Measurements from ENCODE around the gene GPATCH2.
"Not testable (repeated sequence)": the region's sequence is repeated elsewhere in the genome, so short reads cannot be mapped to it uniquely, and the experiment has no call there.

GPATCH2 gene

DNA sequence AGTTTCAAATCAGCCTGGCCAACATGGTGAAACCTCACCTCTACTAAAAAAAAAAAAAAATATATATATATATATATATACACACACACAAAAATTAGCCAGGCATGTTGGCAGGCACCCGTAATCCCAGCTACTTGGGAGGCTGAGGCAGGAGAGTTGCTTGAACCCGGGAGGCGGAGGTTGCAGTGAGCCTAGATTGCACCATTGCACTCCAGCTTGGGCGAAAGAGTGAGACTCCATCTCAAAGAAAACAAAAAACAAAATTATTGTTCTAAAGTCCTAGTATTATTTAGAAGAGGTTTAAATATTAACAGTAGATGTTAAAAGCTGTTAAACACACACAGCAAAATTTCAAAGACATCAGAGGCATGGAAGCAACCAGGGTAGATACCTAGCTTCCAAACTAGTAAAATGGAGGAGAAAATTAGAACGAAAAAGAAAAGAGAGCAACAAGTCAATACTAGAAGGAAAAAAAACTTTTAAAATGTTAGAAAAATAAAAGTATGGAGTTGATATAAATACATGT is 46.5 kb downstream of the GPATCH2 start:
- in situ Hi-C loops (cut with MboI; ENCODE audit: low sequenced_read_pairs), result not testable (repeated sequence)

DNA sequence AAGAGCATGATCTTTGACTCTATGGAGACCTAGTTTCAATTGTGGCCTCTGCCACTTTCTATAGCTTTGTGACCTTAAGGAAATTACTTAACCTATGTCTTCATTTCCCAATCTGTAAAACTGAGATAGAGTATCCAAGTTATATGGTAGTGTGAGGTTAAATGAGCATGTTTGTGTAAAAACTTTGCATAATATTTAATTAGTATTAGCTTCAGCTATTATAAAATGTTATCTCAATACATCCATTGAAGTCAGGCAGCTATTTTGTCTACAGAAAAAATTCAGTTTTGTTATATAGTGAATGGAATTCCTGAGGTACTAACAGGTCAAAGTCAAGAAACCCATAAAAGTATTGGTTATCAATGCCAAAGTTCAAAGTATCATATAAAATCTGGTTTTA is 53.6 kb downstream of the GPATCH2 start:
- in situ Hi-C loops (cut with MboI; ENCODE audit: low sequenced_read_pairs), result no loop called here

DNA sequence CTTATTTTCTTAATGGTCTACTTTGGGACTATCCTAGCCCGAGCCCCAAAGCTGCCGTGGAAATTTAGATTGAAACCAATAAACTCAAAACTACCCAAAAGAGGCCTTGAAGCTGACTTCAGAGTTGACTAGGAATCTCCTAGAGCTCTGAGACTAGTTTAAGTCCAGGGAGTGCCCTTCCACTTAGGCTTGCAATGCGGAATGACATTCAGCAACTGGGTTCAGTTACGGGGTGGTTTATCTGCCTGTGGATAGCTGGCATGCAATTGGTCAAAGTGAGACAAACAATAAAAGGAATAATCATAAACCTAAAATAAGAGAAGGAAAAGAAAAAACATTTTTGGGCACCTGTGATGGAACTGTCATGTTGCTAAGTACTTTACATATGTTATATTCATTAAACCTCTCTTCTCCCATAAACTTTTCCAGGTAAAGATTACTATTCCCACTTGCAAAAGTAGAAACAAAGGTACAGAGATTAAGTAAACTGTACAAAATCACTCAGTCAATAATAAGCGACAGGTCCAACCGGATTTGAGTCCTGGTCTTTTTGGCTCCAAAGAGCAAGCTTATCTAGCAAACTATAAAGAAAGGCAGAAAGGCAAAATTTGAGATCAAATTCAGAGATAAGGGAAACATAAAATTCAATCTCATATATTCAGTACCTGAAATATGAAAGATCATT is 56.5 kb downstream of the GPATCH2 start:
- in situ Hi-C loops (cut with MboI; ENCODE audit: low sequenced_read_pairs), result no loop called here

DNA sequence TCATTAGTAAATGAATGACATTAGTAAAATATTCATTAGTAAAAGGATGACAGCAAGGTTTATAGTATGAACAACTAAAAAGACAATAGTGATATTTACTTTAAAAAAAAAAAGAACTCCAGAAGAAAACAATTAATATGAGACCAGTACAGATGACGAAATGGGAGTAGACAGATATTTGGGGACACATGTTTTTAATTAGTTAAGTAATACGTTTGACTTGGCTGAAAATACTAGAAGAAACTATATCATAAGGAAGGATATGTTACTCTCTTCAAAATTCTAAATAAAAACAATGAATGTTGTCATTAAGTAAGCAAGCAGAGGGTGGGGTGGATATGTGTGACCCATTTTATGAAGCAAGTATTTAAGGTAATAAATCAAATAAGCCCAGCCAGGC is 61.9 kb downstream of the GPATCH2 start:
- in situ Hi-C loops (cut with MboI; ENCODE audit: low sequenced_read_pairs), result no loop called here

DNA sequence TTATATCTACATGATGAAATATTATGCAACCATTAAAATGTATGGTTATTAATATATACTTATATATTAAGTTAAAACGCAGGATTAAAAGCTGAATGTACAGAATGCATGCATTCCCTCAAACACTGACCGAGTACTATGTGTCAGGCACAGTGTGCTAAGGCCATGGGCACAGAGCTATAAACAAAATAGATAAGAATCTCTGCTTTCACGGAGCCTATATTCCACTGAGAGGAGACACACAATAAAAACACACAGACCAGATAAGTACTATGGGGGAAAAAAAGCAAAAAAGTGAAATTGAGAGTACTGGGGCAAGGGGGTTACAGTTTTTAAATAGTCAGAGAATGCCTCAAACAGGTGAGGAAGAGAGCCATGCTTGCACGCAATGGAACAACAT is 62.7 kb downstream of the GPATCH2 start:
- in situ Hi-C loops (cut with MboI; ENCODE audit: low sequenced_read_pairs), result no loop called here

DNA sequence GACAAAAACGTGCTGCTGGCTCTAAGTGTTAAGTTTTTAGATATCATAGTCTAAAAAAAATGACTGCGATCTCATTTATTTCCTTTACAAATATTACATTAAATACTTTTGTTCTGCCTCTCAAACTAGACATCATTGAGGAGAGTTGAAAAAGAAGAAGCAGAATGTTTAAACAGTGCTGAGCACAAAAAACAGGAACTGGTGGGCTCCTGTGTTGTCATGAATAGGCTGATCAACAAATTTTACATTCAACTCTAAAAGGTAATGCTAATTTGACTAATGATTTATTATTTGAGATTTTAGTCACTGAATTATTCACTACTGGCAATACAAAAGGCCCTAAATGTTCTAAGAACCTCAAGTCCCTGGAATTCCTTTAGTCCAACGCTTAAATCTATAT is 66.1 kb downstream of the GPATCH2 start:
- in situ Hi-C loops (cut with MboI; ENCODE audit: low sequenced_read_pairs), result no loop called here

GRCh38 chr1:217564207-217564606 is 66.7 kb downstream of the GPATCH2 start:
- in situ Hi-C loops (cut with MboI; ENCODE audit: low sequenced_read_pairs), result no loop called here

GRCh38 chr1:217563179-217563578 is 67.7 kb downstream of the GPATCH2 start:
- in situ Hi-C loops (cut with MboI; ENCODE audit: low sequenced_read_pairs), result no loop called here

GRCh38 chr1:217562229-217562878 is 68.5 kb downstream of the GPATCH2 start:
- in situ Hi-C loops (cut with MboI; ENCODE audit: low sequenced_read_pairs), result no loop called here

DNA sequence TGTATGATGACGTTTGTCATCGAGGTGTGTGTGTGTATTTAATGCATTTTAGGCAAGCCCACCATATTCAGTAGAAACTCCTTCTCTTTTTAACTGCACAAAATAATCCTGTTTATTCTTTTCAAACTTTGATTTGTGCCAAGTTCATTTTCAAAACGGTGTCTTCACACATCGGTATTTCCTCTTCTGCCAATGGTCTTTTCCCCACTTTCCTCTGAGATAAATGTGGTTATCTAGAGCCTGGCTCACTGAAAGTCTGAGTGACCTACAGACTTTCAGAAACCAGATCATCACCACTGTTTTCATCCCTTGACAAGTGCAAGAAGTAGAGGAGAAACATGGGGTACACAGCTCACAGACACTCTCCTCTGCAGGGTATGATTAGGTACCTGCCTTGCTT is 69.4 kb downstream of the GPATCH2 start:
- in situ Hi-C loops (cut with MboI; ENCODE audit: low sequenced_read_pairs), result no loop called here

GRCh38 chr1:217554849-217555248 is 76.0 kb downstream of the GPATCH2 start:
- in situ Hi-C loops (cut with MboI; ENCODE audit: low sequenced_read_pairs), result no loop called here

GRCh38 chr1:217553949-217554509 is 76.9 kb downstream of the GPATCH2 start:
- in situ Hi-C loops (cut with MboI; ENCODE audit: low sequenced_read_pairs), result no loop called here

DNA sequence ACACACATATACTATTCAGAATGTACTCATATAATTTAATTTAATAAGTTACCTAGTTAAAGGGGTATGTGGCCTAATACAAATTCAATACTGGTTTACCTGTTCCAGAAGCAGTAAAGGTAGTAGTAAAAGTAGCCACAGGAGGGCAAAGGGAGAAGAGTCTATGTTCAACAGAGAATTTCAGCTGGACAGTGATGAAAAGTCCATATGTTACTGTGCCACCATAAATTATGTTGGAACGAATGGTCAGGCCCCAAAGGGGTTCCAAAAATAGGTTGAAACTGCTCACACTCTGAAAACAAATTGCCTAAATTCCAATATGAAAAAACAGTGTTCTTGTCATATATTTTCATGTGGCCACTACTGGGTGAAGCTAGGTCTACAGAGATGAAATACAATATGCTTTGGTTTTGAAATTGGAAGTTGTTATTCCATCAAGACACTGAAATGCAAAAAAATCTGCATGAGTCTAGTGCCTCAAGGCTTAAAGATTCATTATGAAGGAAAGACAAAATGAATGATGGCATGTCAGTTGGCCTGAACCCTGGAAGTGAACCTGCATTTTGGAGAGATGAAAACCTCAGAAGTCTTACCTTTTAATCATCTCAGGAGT is 78.4 kb downstream of the GPATCH2 start:
- in situ Hi-C loops (cut with MboI; ENCODE audit: low sequenced_read_pairs), result no loop called here

DNA sequence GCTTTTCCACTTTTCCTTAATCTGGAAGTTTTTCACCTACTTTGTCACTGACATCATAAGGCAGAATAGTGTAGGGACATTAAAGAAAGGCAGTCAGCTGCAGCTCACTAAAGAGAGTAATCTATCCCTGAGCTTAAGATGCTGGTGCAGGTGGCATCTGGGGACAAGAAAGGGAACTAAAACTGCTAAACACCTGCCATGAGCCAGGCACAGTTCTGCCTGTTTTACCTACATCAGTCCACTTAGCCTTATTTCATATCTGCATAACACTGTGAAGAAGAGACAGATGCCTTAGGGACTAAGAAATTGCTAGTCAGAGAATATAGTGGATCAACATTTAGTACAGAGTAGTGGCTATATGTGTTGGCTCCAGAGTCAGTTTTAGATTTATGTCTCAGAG is 88.1 kb downstream of the GPATCH2 start:
- in situ Hi-C loops (cut with MboI; ENCODE audit: low sequenced_read_pairs), result no loop called here

- in situ Hi-C loops (cut with MboI; ENCODE audit: low sequenced_read_pairs), result no loop called here
Observed at GRCh38 chr1:217542136-217542777, 88.6 kb downstream of the GPATCH2 start.

GRCh38 chr1:217540321-217540720 is 90.6 kb downstream of the GPATCH2 start:
- in situ Hi-C loops (cut with MboI; ENCODE audit: low sequenced_read_pairs), result no loop called here

DNA sequence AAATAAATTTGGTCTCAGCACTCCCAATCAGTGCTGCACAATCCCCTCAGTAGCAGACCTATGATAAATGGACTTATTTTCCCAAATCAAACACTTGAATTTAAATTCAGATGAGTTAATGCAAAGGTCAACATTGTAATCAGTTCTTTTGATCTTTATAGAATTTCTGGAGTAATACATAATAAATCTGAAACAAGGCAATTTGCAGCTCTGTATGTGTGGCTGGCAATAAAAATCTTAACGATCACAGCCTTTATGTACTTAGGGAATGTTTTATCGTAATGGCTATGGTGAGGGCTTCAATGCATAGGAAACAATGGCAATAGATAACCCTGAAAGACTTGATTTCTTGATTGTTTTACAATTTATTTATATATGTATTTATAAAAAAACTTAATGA is 91.4 kb downstream of the GPATCH2 start:
- in situ Hi-C loops (cut with MboI; ENCODE audit: low sequenced_read_pairs), result no loop called here

GRCh38 chr1:217535601-217536377 is 95.1 kb downstream of the GPATCH2 start:
- in situ Hi-C loops (cut with MboI; ENCODE audit: low sequenced_read_pairs), result no loop called here

- in situ Hi-C loops (cut with MboI; ENCODE audit: low sequenced_read_pairs), result no loop called here
Observed at GRCh38 chr1:217534566-217534965, 96.3 kb downstream of the GPATCH2 start.

GRCh38 chr1:217528271-217528670 is 102.6 kb downstream of the GPATCH2 start:
- in situ Hi-C loops (cut with MboI; ENCODE audit: low sequenced_read_pairs), result no loop called here

DNA sequence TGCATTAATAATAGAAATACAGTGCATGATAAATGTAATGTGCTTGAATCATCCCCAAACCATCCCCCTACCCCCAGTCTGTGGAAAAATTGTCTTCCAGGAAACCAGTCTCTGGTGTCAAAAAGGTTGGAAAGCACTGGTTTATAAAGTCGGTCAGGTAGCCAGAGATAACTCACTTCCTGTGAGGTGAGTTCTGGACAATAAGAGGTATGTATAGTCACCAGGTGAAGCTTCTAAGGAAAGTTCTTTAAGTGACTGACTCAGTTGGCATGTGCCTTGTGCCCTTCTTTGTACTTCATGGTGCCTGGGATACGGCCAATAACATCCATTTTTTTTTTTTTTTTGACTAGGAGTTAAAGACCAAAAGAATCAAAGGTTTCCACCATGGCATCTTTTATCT is 103.7 kb downstream of the GPATCH2 start:
- in situ Hi-C loops (cut with MboI; ENCODE audit: low sequenced_read_pairs), result no loop called here

All from HL-60/S4 (cell line).